ENCODE measurements around the gene CSNK1G1.

GRCh38 chr15:64235552-64235951, 120.4 kb downstream of the CSNK1G1 start:
- TF ChIP-seq CTCF (IDR thresholded peaks at IDR 0.05; ENCODE audit: low read depth, low read length, poor library complexity, severe bottlenecking) (no peak), EZH2phosphoT487 (IDR thresholded peaks at IDR 0.05; ENCODE audit: borderline replicate concordance, low read length) (no peak)
